ENCODE results near the gene F2. TPM values are rescaled to one million over a fixed set of nuclear protein-coding genes. Genes with fewer than 3 reads are reported as not detected.

F2 gene
- total and polyA plus RNA-seq, 2 of the 13 experiments (the other 11 are each of a cell fraction or from before 2014, with no cell fraction given) = 330 to 801 TPM

- TF ChIP-seq ATF5 (CRISPR knock-in tag; IDR thresholded peaks at IDR 0.05; ENCODE audit: low read depth) = no peak
- TF ChIP-seq ZNF75D (CRISPR knock-in tag; IDR thresholded peaks at IDR 0.05; ENCODE audit: borderline replicate concordance) = no peak
- peak; percentile 81; the same call in 1 of the 2 replicates for TF ChIP-seq ZFP91 (CRISPR knock-in tag; IDR thresholded peaks at IDR 0.05; ENCODE audit: borderline replicate concordance)
- no peak for TF ChIP-seq ZHX1 (CRISPR knock-in tag; IDR thresholded peaks at IDR 0.05; ENCODE audit: low read depth)
- peak; percentile 33; the same call in 1 of the 2 replicates for TF ChIP-seq GATAD2A (CRISPR knock-in tag; IDR thresholded peaks at IDR 0.05)
- TF ChIP-seq MTERF4 (CRISPR knock-in tag; IDR thresholded peaks at IDR 0.05) = no peak
- TF ChIP-seq SRSF1 (optimal IDR thresholded peaks at IDR 0.05; ENCODE audit: low read depth, low read length) = peak; percentile 72
- TF ChIP-seq ZMAT5 (CRISPR knock-in tag; IDR thresholded peaks at IDR 0.05; ENCODE audit: borderline replicate concordance, low read depth) = no peak
- TF ChIP-seq HDAC2 (CRISPR knock-in tag; IDR thresholded peaks at IDR 0.05) = peak; percentile 71
- peak; percentile 60; the same call in 1 of the 2 replicates for TF ChIP-seq RXRA (CRISPR knock-in tag; IDR thresholded peaks at IDR 0.05)
- TF ChIP-seq PCBP2 (optimal IDR thresholded peaks at IDR 0.05; ENCODE audit: low read depth, low read length, poor library complexity, severe bottlenecking) = no peak
- TF ChIP-seq SAP130 (CRISPR knock-in tag; IDR thresholded peaks at IDR 0.05; ENCODE audit: low read depth) = peak; percentile 99
- TF ChIP-seq GLMP (CRISPR knock-in tag; IDR thresholded peaks at IDR 0.05; ENCODE audit: borderline replicate concordance) = no peak
- TF ChIP-seq DMAP1 (CRISPR knock-in tag; IDR thresholded peaks at IDR 0.05) = peak; percentile 97
- no peak for TF ChIP-seq XBP1 (CRISPR knock-in tag; IDR thresholded peaks at IDR 0.05)
- TF ChIP-seq NR2F2 (IDR thresholded peaks at IDR 0.05; ENCODE audit: borderline replicate concordance, low read depth) = peak; percentile 70; the same call in 1 of the 2 replicates
- no peak for TF ChIP-seq ADNP (CRISPR knock-in tag; IDR thresholded peaks at IDR 0.05)
- TF ChIP-seq CTCF (CRISPR knock-in tag; IDR thresholded peaks at IDR 0.05) = no peak
- TF ChIP-seq ZNF331 (CRISPR knock-in tag; IDR thresholded peaks at IDR 0.05) = peak; percentile 11; the same call in 1 of the 2 replicates
Measured at GRCh38 chr11:46700241-46701077, 18.6 kb upstream of the F2 start, which contains the start of the genes ARHGAP1 and ZNF408 (continued).
